Measurements from ENCODE around the gene KCND3.

The KCND3 gene

GRCh38 chr1:111909030-111909429 lies 80.4 kb downstream of the KCND3 start:
- no peak for DNase-seq

- DNase-seq, result no peak
These were observed 81.4 kb downstream of the KCND3 start for GRCh38 chr1:111908011-111908621.

GRCh38 chr1:111907321-111907720 lies 82.1 kb downstream of the KCND3 start:
- DNase-seq, result no peak

GRCh38 chr1:111906816-111907215 lies 82.7 kb downstream of the KCND3 start:
- no peak for DNase-seq

- DNase-seq, result no peak
These were observed 83.4 kb downstream of the KCND3 start for GRCh38 chr1:111906111-111906510.

GRCh38 chr1:111904478-111905218 lies 84.8 kb downstream of the KCND3 start:
- peak; percentile 50 to 52 for DNase-seq

- no peak for DNase-seq
These were observed 85.5 kb downstream of the KCND3 start for GRCh38 chr1:111903871-111904449.

GRCh38 chr1:111903148-111903870 lies 86.2 kb downstream of the KCND3 start:
- no peak for DNase-seq

GRCh38 chr1:111895469-111895868 lies 94.0 kb downstream of the KCND3 start:
- DNase-seq, result no peak

- DNase-seq, result no peak
These were observed 94.5 kb downstream of the KCND3 start for GRCh38 chr1:111895017-111895416.

- DNase-seq, result no peak
These were observed 95.0 kb downstream of the KCND3 start for GRCh38 chr1:111894497-111894896.

GRCh38 chr1:111891566-111891965 lies 97.9 kb downstream of the KCND3 start:
- no peak for DNase-seq

GRCh38 chr1:111888740-111889376 lies 100.6 kb downstream of the KCND3 start:
- no peak for DNase-seq

- DNase-seq, result no peak
These were observed 101.6 kb downstream of the KCND3 start for GRCh38 chr1:111887875-111888274.

GRCh38 chr1:111887385-111887784 lies 102.1 kb downstream of the KCND3 start:
- no peak for DNase-seq

GRCh38 chr1:111886741-111887140 lies 102.7 kb downstream of the KCND3 start:
- DNase-seq, result no peak

- DNase-seq, result no peak
These were observed 104.6 kb downstream of the KCND3 start for GRCh38 chr1:111884772-111885443.

- DNase-seq, result no peak
These were observed 106.4 kb downstream of the KCND3 start for GRCh38 chr1:111882986-111883560.

GRCh38 chr1:111882559-111882958 lies 106.9 kb downstream of the KCND3 start:
- DNase-seq, result no peak

GRCh38 chr1:111880881-111881837 lies 108.3 kb downstream of the KCND3 start:
- DNase-seq, result no peak

- no peak for DNase-seq
These were observed 110.4 kb downstream of the KCND3 start for GRCh38 chr1:111879081-111879480.
